ENCODE measurements around the gene RUNDC1.

Gene RUNDC1

GRCh38 chr17:43020030-43020621, 39.8 kb downstream of the RUNDC1 start:
- DNase-seq = no peak

GRCh38 chr17:43020789-43021740, 40.7 kb downstream of the RUNDC1 start:
- DNase-seq = no peak

GRCh38 chr17:43021741-43022512, 41.6 kb downstream of the RUNDC1 start, which contains the start of gene VAT1:
VAT1 (minus strand) TSS chr17:43022385; CDS start chr17:43022322, 63 bp downstream.
- no peak for DNase-seq

GRCh38 chr17:43024407-43025289, 44.3 kb downstream of the RUNDC1 start, which contains the start of gene RND2:
RND2 (plus strand) TSS chr17:43025231; CDS start chr17:43025348, 117 bp downstream.
- peak; percentile 70 for DNase-seq

- no peak for DNase-seq
These were observed 44.9 kb downstream of the RUNDC1 start for GRCh38 chr17:43025290-43025657.

GRCh38 chr17:43025766-43026537, 45.6 kb downstream of the RUNDC1 start:
- DNase-seq = no peak

GRCh38 chr17:43026595-43026994, 46.2 kb downstream of the RUNDC1 start:
- no peak for DNase-seq

- DNase-seq = no peak
These were observed 47.0 kb downstream of the RUNDC1 start for GRCh38 chr17:43027091-43028032.

- DNase-seq = no peak
These were observed 48.0 kb downstream of the RUNDC1 start for GRCh38 chr17:43028221-43028861.

GRCh38 chr17:43030137-43030767, 49.9 kb downstream of the RUNDC1 start:
- DNase-seq = no peak

GRCh38 chr17:43031666-43032065, 51.3 kb downstream of the RUNDC1 start:
- DNase-seq = no peak

- DNase-seq = no peak
These were observed 53.9 kb downstream of the RUNDC1 start for GRCh38 chr17:43033948-43034881.

GRCh38 chr17:43034894-43035293, 54.5 kb downstream of the RUNDC1 start:
- DNase-seq = no peak

GRCh38 chr17:43039646-43040045, 59.3 kb downstream of the RUNDC1 start:
- no peak for DNase-seq

- DNase-seq = no peak
These were observed 60.3 kb downstream of the RUNDC1 start for GRCh38 chr17:43040655-43041054.

- DNase-seq = no peak
These were observed 61.8 kb downstream of the RUNDC1 start for GRCh38 chr17:43042025-43042628.
